ENCODE results near the gene SCAF8. TPM values are rescaled to one million over a fixed set of nuclear protein-coding genes. Genes with fewer than 3 reads are reported as not detected.
"Not testable (repeated sequence)": the region's sequence is repeated elsewhere in the genome, so short reads cannot be mapped to it uniquely, and the experiment has no call there.

SCAF8 gene
- total and polyA plus RNA-seq, 7 donors = 9.5 to 49.0 (median 40.1) TPM

DNA sequence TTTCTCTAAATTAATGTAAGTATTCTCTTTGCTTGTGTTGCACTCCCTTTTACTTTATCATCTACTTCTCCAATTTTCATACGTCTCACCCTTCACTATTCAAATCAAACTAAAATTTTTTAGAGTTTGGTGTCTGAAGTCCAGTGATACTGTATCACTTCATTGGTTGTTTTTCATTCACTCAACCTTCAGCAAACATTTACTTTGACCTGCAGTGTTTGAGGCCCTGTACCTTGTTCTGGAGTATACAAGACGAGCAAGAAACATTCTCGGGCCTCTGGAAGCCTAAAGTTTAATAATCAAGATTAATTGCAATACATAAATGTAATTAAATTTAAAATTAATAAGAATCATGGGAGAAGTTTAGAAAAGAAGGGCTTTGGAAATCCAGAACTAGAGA is 64.6 kb downstream of the SCAF8 start:
- peaks cover 3 to 60% of the 10 kb centered on the region in 2 donors for H3K36me3 ChIP-seq (ENCODE audit: insufficient read depth in 1 of 2, low read depth in 1 of 2)
- intact Hi-C loops (cut with DNase I) = no loop called here
- TF ChIP-seq, protein P1, sequence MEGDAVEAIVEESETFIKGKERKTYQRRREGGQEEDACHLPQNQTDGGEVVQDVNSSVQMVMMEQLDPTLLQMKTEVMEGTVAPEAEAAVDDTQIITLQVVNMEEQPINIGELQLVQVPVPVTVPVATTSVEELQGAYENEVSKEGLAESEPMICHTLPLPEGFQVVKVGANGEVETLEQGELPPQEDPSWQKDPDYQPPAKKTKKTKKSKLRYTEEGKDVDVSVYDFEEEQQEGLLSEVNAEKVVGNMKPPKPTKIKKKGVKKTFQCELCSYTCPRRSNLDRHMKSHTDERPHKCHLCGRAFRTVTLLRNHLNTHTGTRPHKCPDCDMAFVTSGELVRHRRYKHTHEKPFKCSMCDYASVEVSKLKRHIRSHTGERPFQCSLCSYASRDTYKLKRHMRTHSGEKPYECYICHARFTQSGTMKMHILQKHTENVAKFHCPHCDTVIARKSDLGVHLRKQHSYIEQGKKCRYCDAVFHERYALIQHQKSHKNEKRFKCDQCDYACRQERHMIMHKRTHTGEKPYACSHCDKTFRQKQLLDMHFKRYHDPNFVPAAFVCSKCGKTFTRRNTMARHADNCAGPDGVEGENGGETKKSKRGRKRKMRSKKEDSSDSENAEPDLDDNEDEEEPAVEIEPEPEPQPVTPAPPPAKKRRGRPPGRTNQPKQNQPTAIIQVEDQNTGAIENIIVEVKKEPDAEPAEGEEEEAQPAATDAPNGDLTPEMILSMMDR (IDR thresholded peaks at IDR 0.05) = no peak

DNA sequence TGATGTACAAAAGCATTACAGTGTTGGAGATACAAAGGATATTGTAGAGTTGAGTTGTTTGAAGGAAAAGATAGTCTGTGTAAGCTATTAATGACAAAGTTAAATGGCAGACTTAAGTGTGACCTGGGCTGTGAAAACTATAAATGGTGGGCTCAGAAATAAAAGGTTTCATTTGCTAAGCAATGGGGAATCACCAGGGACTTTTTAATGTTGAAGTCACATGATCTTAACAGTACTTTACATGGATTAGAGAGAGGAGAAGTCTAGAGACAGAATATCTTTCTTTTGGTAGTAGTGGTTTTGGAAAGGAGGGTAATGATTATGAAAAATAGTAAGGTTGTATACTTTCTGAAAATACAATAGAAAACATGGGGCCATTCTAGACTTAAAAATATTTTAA is 67.1 kb downstream of the SCAF8 start:
- TF ChIP-seq, protein P1 (IDR thresholded peaks at IDR 0.05) = no peak
- no peak for DNase-seq
- Histone ChIP-seq H3K4me1 (peaks cover 9% of the 10 kb centered on the region), H3K9me3 (no peaks in the 10 kb centered on the region), H3K36me3 (ENCODE audit: insufficient read depth in 1 of 2, low read depth in 1 of 2) (peaks cover 1 to 67% of the 10 kb centered on the region in 2 donors), H3K27me3 (ENCODE audit: insufficient read depth in 3 of 3, low read length in 2 of 3) (no peaks in the 10 kb centered on the region), H3K4me3 (no peak overlapping the region), H3K27ac (no peak overlapping the region)
- intact Hi-C loops (cut with DNase I) = no loop called here
- no peak for ATAC-seq

More for the DNA sequence above, 64.6 kb downstream of the SCAF8 start:
- Histone ChIP-seq H3K4me1 (no peaks in the 10 kb centered on the region), H3K27me3 (ENCODE audit: insufficient read depth in 3 of 3, low read length in 2 of 3) (no peaks in the 10 kb centered on the region), H3K4me3 (no peak overlapping the region), H3K27ac (no peak overlapping the region), H3K9me3 (no peaks in the 10 kb centered on the region)
- DNase-seq = no peak
- no peak for ATAC-seq
- WGBS, 3 donors = 95 to 98% (median 97%) methylated on average over 3 of the region's 3 CpGs

GRCh38 chr6:154805288-154805911 is 72.2 kb downstream of the SCAF8 start:
- ATAC-seq (peak; percentile 48 to 87 (median 58)), DNase-seq (no peak)
- 40 to 48% (median 40%) methylated on average over 2 of the region's 2 CpGs for WGBS, 3 donors
- Histone ChIP-seq H3K4me1 (peaks cover 9% of the 10 kb centered on the region), H3K36me3 (ENCODE audit: insufficient read depth in 1 of 2, low read depth in 1 of 2) (peaks cover 0 to 90% of the 10 kb centered on the region in 2 donors), H3K27me3 (ENCODE audit: insufficient read depth in 3 of 3, low read length in 2 of 3) (no peaks in the 10 kb centered on the region), H3K27ac (no peak overlapping the region), H3K4me3 (no peak overlapping the region), H3K9me3 (no peaks in the 10 kb centered on the region)
- TF ChIP-seq, protein P1 (IDR thresholded peaks at IDR 0.05) = peak; percentile 56
- intact Hi-C loops (cut with DNase I) = loop anchor here (1.0 to 5.0 kb wide), 3 partner anchors 73 to 128 kb away; partner anchors contain the start of gene SCAF8 (in 1 of the 2)

- WGBS, 3 donors = 68 to 86% (median 74%) methylated on average over 3 of the region's 3 CpGs
- Histone ChIP-seq H3K4me1 (peaks cover 9% of the 10 kb centered on the region), H3K4me3 (no peak overlapping the region), H3K36me3 (ENCODE audit: insufficient read depth in 1 of 2, low read depth in 1 of 2) (peaks cover 4 to 97% of the 10 kb centered on the region in 2 donors), H3K27ac (no peak overlapping the region), H3K9me3 (no peaks in the 10 kb centered on the region), H3K27me3 (ENCODE audit: insufficient read depth in 3 of 3, low read length in 2 of 3) (no peaks in the 10 kb centered on the region)
- ATAC-seq = no peak
- TF ChIP-seq, protein P1 (IDR thresholded peaks at IDR 0.05) = no peak
- intact Hi-C loops (cut with DNase I) = loop anchor here in 1 of 2 donors (5.0 kb wide), 2 partner anchors 75 to 130 kb away; partner anchors contain the start of gene SCAF8
- DNase-seq = no peak
These were observed 73.6 kb downstream of the SCAF8 start for GRCh38 chr6:154806804-154807203.

- H3K27me3 ChIP-seq (ENCODE audit: insufficient read depth in 3 of 3, low read length in 2 of 3); H3K4me1 ChIP-seq; H3K27ac ChIP-seq; intact Hi-C loops (cut with DNase I); ATAC-seq; DNase-seq; H3K9me3 ChIP-seq; H3K4me3 ChIP-seq: not testable (repeated sequence)
- 97 to 100% (median 97%) methylated on average over 3 of the region's 3 CpGs for WGBS, 3 donors
- H3K36me3 ChIP-seq (ENCODE audit: insufficient read depth in 1 of 2, low read depth in 1 of 2) = peaks cover 7 to 98% of the 10 kb centered on the region in 2 donors
These were observed 78.4 kb downstream of the SCAF8 start for GRCh38 chr6:154811663-154812062.
